ENCODE results near the gene BRF1.

GRCh38 chr14:105173901-105174894, 126.6 kb downstream of the BRF1 start:
- TF ChIP-seq CTCF (conservative IDR thresholded peaks at IDR 0.05; ENCODE audit: low read depth, low read length) (no peak), EZH2 (IDR thresholded peaks at IDR 0.05; ENCODE audit: borderline replicate concordance, low read depth, low read length, poor library complexity, severe bottlenecking) (no peak)

All from A673 (cell line).